C4-2B (cell line): Measurements from ENCODE around the gene LRRC8C.
"Not testable (repeated sequence)": the region's sequence is repeated elsewhere in the genome, so short reads cannot be mapped to it uniquely, and the experiment has no call there.

Source experiments
- H3K27ac ChIP-seq: fragments of 450-650 bp; 2 replicates; pipeline ENCODE4 v1.5.1; 2017
- CTCF ChIP-seq: fragments of 450-650 bp; conservative IDR thresholded peaks from 2 replicates; pipeline ENCODE4 v1.5.1; 2017; ENCODE audit warnings: mild to moderate bottlenecking
- ZFX ChIP-seq: fragments of 450-650 bp; IDR thresholded peaks from 2 replicates; pipeline ENCODE4 v1.6.1; 2017

The LRRC8C gene

GRCh38 chr1:89698624-89699023, 65.7 kb downstream of the LRRC8C start:
- TF ChIP-seq ZFX (no peak), CTCF (no peak)

GRCh38 chr1:89699451-89699986, 66.6 kb downstream of the LRRC8C start:
- TF ChIP-seq ZFX (no peak), CTCF (no peak)
- H3K27ac ChIP-seq = no peak overlapping the region

More at GRCh38 chr1:89698624-89699023, 65.7 kb downstream of the LRRC8C start:
- no peak overlapping the region for H3K27ac ChIP-seq

- no peak overlapping the region for H3K27ac ChIP-seq
- TF ChIP-seq CTCF (no peak), ZFX (no peak)
Measured at GRCh38 chr1:89701746-89702241, 68.9 kb downstream of the LRRC8C start.

GRCh38 chr1:89702520-89703045, 69.7 kb downstream of the LRRC8C start:
- TF ChIP-seq ZFX = no peak
- TF ChIP-seq CTCF = no peak
- H3K27ac ChIP-seq = no peak overlapping the region

- H3K27ac ChIP-seq = no peak overlapping the region
- TF ChIP-seq ZFX = no peak
Measured at GRCh38 chr1:89703469-89703868, 70.5 kb downstream of the LRRC8C start.

- no peak overlapping the region for H3K27ac ChIP-seq
- TF ChIP-seq ZFX (no peak), CTCF (no peak)
Measured at GRCh38 chr1:89704014-89704413, 71.1 kb downstream of the LRRC8C start.

- H3K27ac ChIP-seq = not testable (repeated sequence)
Measured at GRCh38 chr1:89704885-89705284, 72.0 kb downstream of the LRRC8C start.

GRCh38 chr1:89705901-89706699, 73.2 kb downstream of the LRRC8C start:
- no peak for TF ChIP-seq CTCF
- no peak for TF ChIP-seq ZFX
- H3K27ac ChIP-seq = no peak overlapping the region
